Tibial nerve (tissue), 4 donors: ENCODE data around the gene PRXL2A. TPM values are rescaled to one million over a fixed set of nuclear protein-coding genes. Genes with fewer than 3 reads are reported as not detected.

ENCODE experiments used
- DNase-seq, 2 donors: peaks; one replicate each; pipeline ENCODE4 v3.0.0-alpha.2; 2019; ENCODE audit warnings: low spot score in 2 of 2
- H3K27ac ChIP-seq, 4 donors: fragments of 200-600 bp; sonication (generic) in 3 of 4; one replicate each; pipeline ENCODE4 v1.5.1; 2017 to 2019; ENCODE audit warnings: mild to moderate bottlenecking in 1 of 4
- H3K27me3 ChIP-seq, 2 donors: fragments of 200-600 bp; sonication (generic) in 1 of 2; one replicate each; pipeline versions ENCODE4 v1.5.1 to v1.6.0; 2017 to 2019
- H3K36me3 ChIP-seq, 3 donors: fragments of 200-600 bp; sonication (generic); one replicate each; pipeline ENCODE4 v1.5.1; 2018 to 2019
- H3K4me1 ChIP-seq, 4 donors: fragments of 200-600 bp; sonication (generic) in 3 of 4; one replicate each; pipeline ENCODE4 v1.5.1; 2017 to 2019
- H3K4me3 ChIP-seq, 4 donors: fragments of 200-600 bp; sonication (generic) in 3 of 4; one replicate each; pipeline ENCODE4 v1.5.1; 2017 to 2019; ENCODE audit warnings: mild to moderate bottlenecking in 1 of 4, moderate library complexity in 1 of 4
- H3K9me3 ChIP-seq, 4 donors: fragments of 200-600 bp; sonication (generic) in 3 of 4; one replicate each; pipeline ENCODE4 v1.5.1; 2017 to 2019
- CTCF ChIP-seq, 5 experiments: fragments of 200-600 bp in 3 of 5; fragments of 450-650 bp in 2 of 5; sonication (generic) in 3 of 5; IDR thresholded peaks; one replicate each; pipeline ENCODE4 v1.5.1; 2016 to 2019; ENCODE audit warnings: antibody characterized with exemption in 5 of 5, mild to moderate bottlenecking in 3 of 5, moderate library complexity in 2 of 5
- EP300 ChIP-seq, 2 donors: sonication (generic); formaldehyde crosslinking; IDR thresholded peaks; one replicate each; pipeline ENCODE4 v1.6.1; 2017; ENCODE audit warnings: antibody characterized with exemption in 2 of 2, mild to moderate bottlenecking in 1 of 2
- POLR2A ChIP-seq, 2 donors: fragments of 450-650 bp; IDR thresholded peaks; one replicate each; pipeline ENCODE4 v1.6.1; 2017; ENCODE audit warnings: antibody characterized with exemption in 2 of 2, mild to moderate bottlenecking in 2 of 2, moderate library complexity in 2 of 2
- WGBS, 2 donors: methylation state at CpG; one replicate each; pipeline ENCODE4 v1.1.5; 2018; 5-methylcytosine and 5-hydroxymethylcytosine counted together
- total RNA-seq, 4 donors: library from RNA; depleted of rRNA; stranded (reverse); fragments of >200 nt; gene quantifications; one replicate each; pipeline ENCODE4 v1.1.0, GENCODE V29; 2016

Gene PRXL2A
- total RNA-seq, 4 donors from 2014 or later = 94.5 to 176 (median 128) TPM

GRCh38 chr10:80448209-80448942 is 40.0 kb downstream of the PRXL2A start:
- H3K36me3 ChIP-seq = no peaks in the 10 kb centered on the region
- H3K4me3 ChIP-seq = no peak overlapping the region
- DNase-seq = no peak
- peak overlapping the region in 2 of 4 donors; percentile 31 to 66 for H3K27ac ChIP-seq
- no peak for TF ChIP-seq EP300 (IDR thresholded peaks at IDR 0.05)
- no peak for TF ChIP-seq POLR2A (IDR thresholded peaks at IDR 0.05)
- no peak for TF ChIP-seq CTCF (IDR thresholded peaks at IDR 0.05)
- H3K27me3 ChIP-seq = no peaks in the 10 kb centered on the region
- peaks cover 0 to 58% (median 12%) of the 10 kb centered on the region in 4 donors for H3K4me1 ChIP-seq
- peaks cover 0 to 4% (median 0%) of the 10 kb centered on the region in 4 donors for H3K9me3 ChIP-seq
- WGBS, 2 donors = 80 to 86% methylated on average over 4 of the region's 4 CpGs

GRCh38 chr10:80449520-80449919 is 41.2 kb downstream of the PRXL2A start:
- 70 to 75% methylated on average over 2 of the region's 2 CpGs for WGBS, 2 donors
- Histone ChIP-seq H3K4me1 (peaks cover 0 to 50% (median 10%) of the 10 kb centered on the region in 4 donors), H3K4me3 (no peak overlapping the region), H3K27ac (peak overlapping the region in 1 of 4 donors; percentile 2), H3K27me3 (no peaks in the 10 kb centered on the region), H3K9me3 (peaks cover 0 to 4% (median 0%) of the 10 kb centered on the region in 4 donors), H3K36me3 (no peaks in the 10 kb centered on the region)
- TF ChIP-seq EP300 (IDR thresholded peaks at IDR 0.05) (no peak), CTCF (IDR thresholded peaks at IDR 0.05) (no peak), POLR2A (IDR thresholded peaks at IDR 0.05) (no peak)
- DNase-seq = no peak

GRCh38 chr10:80451132-80451531 is 42.8 kb downstream of the PRXL2A start:
- peaks cover 0 to 4% (median 0%) of the 10 kb centered on the region in 4 donors for H3K9me3 ChIP-seq
- H3K4me3 ChIP-seq = no peak overlapping the region
- no peaks in the 10 kb centered on the region for H3K27me3 ChIP-seq
- H3K27ac ChIP-seq = peak overlapping the region in 2 of 4 donors; percentile 91 to 98
- TF ChIP-seq CTCF (IDR thresholded peaks at IDR 0.05) (no peak), POLR2A (IDR thresholded peaks at IDR 0.05) (no peak), EP300 (IDR thresholded peaks at IDR 0.05) (no peak)
- 94 to 100% methylated on average over 1 of the region's 1 CpG for WGBS, 2 donors
- DNase-seq = no peak
- no peaks in the 10 kb centered on the region for H3K36me3 ChIP-seq
- H3K4me1 ChIP-seq = peaks cover 0 to 45% (median 14%) of the 10 kb centered on the region in 4 donors

- H3K36me3 ChIP-seq = no peaks in the 10 kb centered on the region
- peaks cover 0 to 53% (median 22%) of the 10 kb centered on the region in 4 donors for H3K4me1 ChIP-seq
- no peak for DNase-seq
- H3K27ac ChIP-seq = peak overlapping the region; percentile 8 to 98 (median 54)
- H3K9me3 ChIP-seq = peaks cover 0 to 4% (median 0%) of the 10 kb centered on the region in 4 donors
- H3K27me3 ChIP-seq = no peaks in the 10 kb centered on the region
- TF ChIP-seq CTCF (IDR thresholded peaks at IDR 0.05) (no peak), EP300 (IDR thresholded peaks at IDR 0.05) (peak in 1 of 2 donors; percentile 73)
- peak overlapping the region in 1 of 4 donors; percentile 57 for H3K4me3 ChIP-seq
Measured at GRCh38 chr10:80452069-80452468, 43.7 kb downstream of the PRXL2A start.

- H3K27me3 ChIP-seq = no peaks in the 10 kb centered on the region
- H3K9me3 ChIP-seq = peaks cover 0 to 4% (median 0%) of the 10 kb centered on the region in 4 donors
- H3K4me3 ChIP-seq = peak overlapping the region in 1 of 4 donors; percentile 57
- DNase-seq = no peak
- TF ChIP-seq POLR2A (IDR thresholded peaks at IDR 0.05) (no peak), CTCF (IDR thresholded peaks at IDR 0.05) (no peak), EP300 (IDR thresholded peaks at IDR 0.05) (no peak)
- H3K27ac ChIP-seq = peak overlapping the region; percentile 8 to 98 (median 86)
- peaks cover 0 to 53% (median 26%) of the 10 kb centered on the region in 4 donors for H3K4me1 ChIP-seq
- H3K36me3 ChIP-seq = no peaks in the 10 kb centered on the region
- 43 to 77% methylated on average over 4 of the region's 4 CpGs for WGBS, 2 donors
Measured at GRCh38 chr10:80452640-80453039, 44.3 kb downstream of the PRXL2A start.
